Liver (tissue), 3 donors: Measurements from ENCODE around the gene ID4.

Experiments
- ATF3 ChIP-seq: IDR thresholded peaks from 2 replicates; pipeline ENCODE4 v1.6.1; 2016; ENCODE audit warnings: antibody characterized with exemption
- CTCF ChIP-seq: fragments of 150-350 bp; IDR thresholded peaks from 2 replicates; pipeline ENCODE4 v1.5.1; 2017; ENCODE audit warnings: improper control_type of control experiment, low read depth, low read length; ENCODE audit not compliant: missing input control
- REST ChIP-seq: IDR thresholded peaks from 2 replicates; pipeline ENCODE4 v1.6.1; 2016; ENCODE audit warnings: antibody characterized with exemption, mild to moderate bottlenecking
- RXRA ChIP-seq, 2 donors: IDR thresholded peaks; 2 replicates each; pipeline ENCODE4 v1.6.1; 2017 to 2018; ENCODE audit warnings: antibody characterized with exemption in 2 of 2, mild to moderate bottlenecking in 1 of 2
- ZBTB33 ChIP-seq: IDR thresholded peaks from 2 replicates; pipeline ENCODE4 v1.6.1; 2016; ENCODE audit warnings: antibody characterized with exemption
- donor health status: healthy.
- donor health status: healthy.

GRCh38 chr6:19839788-19840187, 2.6 kb downstream of the ID4 start:
- TF ChIP-seq CTCF (no peak), ATF3 (no peak), REST (no peak), RXRA (IDR thresholded peaks at IDR 0.05) (no peak), ZBTB33 (no peak)
